GM12875 (cell line): Measurements from ENCODE around the gene TRIM72.

ENCODE experiments used
- H3K4me3 ChIP-seq: one replicate; pipeline ENCODE4 v1.5.1; 2011; ENCODE audit warnings: low read depth, low read length, control low read depth
- TF ChIP-seq, protein P1 (sequence below): IDR thresholded peaks from 2 replicates; pipeline ENCODE4 v1.5.1; 2011; ENCODE audit warnings: low read depth, mild to moderate bottlenecking, control low read depth, inconsistent platforms, low read length, moderate library complexity, borderline replicate concordance; ENCODE audit not compliant: insufficient read depth

TRIM72 gene

DNA sequence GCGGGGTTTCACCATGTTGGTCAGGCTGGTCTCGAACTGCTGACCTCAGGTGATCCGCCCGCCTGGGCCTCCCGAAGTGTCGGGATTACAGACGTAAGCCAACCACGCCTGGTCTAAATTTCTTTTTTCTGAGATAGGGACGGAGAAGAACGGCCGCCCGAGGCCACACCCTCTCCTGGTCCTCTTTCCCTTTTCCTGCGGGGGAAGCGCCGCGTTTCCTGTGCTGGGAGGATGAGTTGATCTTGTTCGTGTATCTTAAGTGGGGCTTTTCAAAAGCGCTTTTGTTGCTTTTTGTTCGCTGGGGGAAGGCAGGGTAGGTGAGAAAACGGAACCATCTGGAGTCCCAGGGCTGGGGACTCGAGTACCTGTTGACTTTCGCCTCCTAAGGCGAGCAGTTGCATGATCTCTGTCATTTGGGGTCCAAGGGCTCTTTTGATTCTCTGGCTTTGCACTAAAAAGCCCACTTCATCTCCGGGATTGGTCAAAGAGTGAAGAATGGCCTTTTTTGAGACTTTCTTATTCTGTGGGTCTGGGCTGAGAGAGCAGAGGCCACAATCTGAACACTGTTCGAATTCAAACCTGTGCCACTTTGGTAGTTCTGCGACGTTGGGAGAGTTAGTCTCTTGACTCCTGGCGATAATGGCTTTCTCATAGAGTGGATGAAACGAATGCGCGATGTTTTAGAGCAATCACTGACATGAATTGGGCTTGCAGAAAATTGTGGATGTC lies 32.7 kb upstream of the TRIM72 start:
- H3K4me3 ChIP-seq = peak overlapping the region; percentile 73

DNA sequence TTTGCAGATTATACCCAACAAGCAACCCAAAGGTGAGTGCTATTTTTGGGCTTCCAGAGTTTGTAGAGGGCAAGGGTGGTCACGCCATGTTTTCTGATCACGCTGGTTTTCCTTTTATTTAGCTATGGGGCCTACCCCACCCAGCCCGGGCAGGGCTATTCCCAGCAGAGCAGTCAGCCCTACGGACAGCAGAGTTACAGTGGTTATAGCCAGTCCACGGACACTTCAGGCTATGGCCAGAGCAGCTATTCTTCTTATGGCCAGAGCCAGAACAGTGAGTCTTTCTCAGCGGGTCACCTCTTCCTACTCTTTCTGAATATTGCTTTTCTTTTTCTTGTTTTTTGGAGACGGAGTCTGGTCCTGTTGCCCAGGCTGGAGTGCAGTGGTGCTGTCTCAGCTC lies 31.5 kb upstream of the TRIM72 start:
- TF ChIP-seq, protein P1, sequence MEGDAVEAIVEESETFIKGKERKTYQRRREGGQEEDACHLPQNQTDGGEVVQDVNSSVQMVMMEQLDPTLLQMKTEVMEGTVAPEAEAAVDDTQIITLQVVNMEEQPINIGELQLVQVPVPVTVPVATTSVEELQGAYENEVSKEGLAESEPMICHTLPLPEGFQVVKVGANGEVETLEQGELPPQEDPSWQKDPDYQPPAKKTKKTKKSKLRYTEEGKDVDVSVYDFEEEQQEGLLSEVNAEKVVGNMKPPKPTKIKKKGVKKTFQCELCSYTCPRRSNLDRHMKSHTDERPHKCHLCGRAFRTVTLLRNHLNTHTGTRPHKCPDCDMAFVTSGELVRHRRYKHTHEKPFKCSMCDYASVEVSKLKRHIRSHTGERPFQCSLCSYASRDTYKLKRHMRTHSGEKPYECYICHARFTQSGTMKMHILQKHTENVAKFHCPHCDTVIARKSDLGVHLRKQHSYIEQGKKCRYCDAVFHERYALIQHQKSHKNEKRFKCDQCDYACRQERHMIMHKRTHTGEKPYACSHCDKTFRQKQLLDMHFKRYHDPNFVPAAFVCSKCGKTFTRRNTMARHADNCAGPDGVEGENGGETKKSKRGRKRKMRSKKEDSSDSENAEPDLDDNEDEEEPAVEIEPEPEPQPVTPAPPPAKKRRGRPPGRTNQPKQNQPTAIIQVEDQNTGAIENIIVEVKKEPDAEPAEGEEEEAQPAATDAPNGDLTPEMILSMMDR = no peak
- H3K4me3 ChIP-seq = peak overlapping the region; percentile 73

More for the DNA sequence above, 32.7 kb upstream of the TRIM72 start:
- TF ChIP-seq, protein P1 = no peak

DNA sequence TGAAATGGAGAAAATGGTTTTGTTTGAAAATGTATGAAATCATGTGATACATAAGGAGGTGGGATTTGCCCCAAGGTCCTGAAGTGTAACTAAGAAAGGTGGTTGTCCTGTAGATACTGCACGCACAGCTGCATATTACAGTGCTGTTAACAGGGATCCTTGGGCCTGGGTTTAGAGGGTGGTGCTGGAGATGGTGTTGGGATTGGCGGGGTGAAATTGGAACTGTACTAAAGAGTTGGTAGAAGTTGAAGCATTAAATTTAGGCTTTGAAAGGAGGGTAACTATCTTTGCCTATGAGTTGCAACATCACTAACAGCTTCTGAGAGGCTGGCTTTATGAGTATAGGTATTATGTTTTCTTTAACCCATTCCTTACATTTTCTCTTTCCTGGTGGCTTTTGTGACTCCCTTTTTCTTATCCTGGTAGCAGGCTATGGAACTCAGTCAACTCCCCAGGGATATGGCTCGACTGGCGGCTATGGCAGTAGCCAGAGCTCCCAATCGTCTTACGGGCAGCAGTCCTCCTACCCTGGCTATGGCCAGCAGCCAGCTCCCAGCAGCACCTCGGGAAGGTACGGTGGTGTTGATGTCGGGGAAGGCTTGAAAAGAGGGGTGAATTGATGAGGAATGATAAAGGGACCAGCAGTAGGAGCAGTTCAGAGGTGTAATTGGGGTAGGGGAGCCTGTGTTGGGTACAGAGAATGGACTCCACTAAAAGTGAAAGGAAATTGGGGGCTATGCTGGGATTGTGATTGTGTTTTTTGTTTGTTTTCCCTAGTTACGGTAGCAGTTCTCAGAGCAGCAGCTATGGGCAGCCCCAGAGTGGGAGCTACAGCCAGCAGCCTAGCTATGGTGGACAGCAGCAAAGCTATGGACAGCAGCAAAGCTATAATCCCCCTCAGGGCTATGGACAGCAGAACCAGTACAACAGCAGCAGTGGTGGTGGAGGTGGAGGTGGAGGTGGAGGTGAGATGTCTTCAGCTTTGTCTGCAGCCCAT lies 30.2 kb upstream of the TRIM72 start:
- H3K4me3 ChIP-seq = no peak overlapping the region
- TF ChIP-seq, protein P1 = no peak

DNA sequence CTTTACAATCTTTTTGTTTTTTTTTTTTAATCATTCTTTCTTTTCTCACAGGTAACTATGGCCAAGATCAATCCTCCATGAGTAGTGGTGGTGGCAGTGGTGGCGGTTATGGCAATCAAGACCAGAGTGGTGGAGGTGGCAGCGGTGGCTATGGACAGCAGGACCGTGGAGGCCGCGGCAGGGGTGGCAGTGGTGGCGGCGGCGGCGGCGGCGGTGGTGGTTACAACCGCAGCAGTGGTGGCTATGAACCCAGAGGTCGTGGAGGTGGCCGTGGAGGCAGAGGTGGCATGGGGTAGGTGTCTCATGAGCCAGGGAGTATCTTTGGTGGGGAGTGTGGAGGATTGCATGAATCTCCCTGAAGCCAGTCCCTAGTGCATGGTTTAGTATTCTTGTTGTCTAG lies 29.0 kb upstream of the TRIM72 start:
- TF ChIP-seq, protein P1 = no peak
- H3K4me3 ChIP-seq = no peak overlapping the region

DNA sequence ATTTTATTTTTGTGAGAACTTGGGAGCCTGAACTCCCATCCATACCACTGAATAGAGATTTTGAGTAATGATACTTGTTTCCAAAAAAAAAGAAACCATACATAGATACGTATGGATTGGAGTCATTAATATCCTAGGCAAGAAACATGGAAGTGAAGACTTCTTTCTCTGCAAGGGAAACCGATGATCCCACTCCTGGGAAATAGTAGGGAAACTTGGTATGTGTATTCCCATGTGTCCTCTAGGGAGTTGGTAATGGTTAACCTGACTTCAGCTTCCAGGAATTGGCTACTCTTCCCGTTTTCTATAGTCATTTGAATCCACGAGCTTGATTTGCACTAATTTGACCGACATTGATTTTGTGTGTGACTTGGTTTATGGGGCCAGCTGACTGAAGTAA lies 28.6 kb upstream of the TRIM72 start:
- TF ChIP-seq, protein P1 = no peak
- no peak overlapping the region for H3K4me3 ChIP-seq

DNA sequence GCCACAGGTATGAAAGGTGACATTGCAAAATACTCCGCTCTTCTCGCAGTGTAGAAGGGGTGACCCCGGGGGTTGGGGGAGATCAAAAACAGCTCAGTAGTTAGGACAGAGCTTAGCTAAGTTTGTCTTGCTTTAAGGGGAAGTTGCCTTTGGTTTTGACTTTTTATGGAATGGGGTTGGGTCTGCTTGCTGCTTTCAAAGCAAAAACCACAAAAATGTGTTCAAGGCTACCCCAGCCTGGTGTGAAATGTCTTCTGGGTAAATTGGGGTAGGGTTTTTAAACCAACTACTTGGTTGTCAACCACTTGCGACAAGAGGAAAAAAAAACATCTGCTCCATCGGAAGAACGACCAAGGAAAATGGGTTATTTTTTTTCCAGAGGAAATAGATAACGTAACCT lies 27.7 kb upstream of the TRIM72 start:
- no peak overlapping the region for H3K4me3 ChIP-seq
- TF ChIP-seq, protein P1 = no peak
